Pancreas (tissue), 10 donors: ENCODE data around the gene RAD51B. TPM values are rescaled to one million over a fixed set of nuclear protein-coding genes. Genes with fewer than 3 reads are reported as not detected.

Experiments used
- ATAC-seq, 4 donors: fragments of 200-7000 bp; cut with Tn5 transposase; one replicate each; pipeline versions ENCODE4 v1.8.0 to v1.9.1; 2020; ENCODE audit warnings: mild to moderate bottlenecking in 4 of 4, moderate library complexity in 4 of 4
- DNase-seq, 6 donors: peaks; one replicate each; pipeline ENCODE4 v3.0.0-alpha.2; 2020
- FAIRE-seq: peaks from 2 replicates; lab custom pipeline; 2012; peaks lifted over from hg19 to GRCh38; lab: Jason Lieb, UNC
- H3K27ac ChIP-seq, 4 donors: fragments of 200-600 bp; sonication (generic); 1 replicate in 3 of 4; 2 replicates in 1 of 4; pipeline versions ENCODE4 v1.5.0 to v1.8.0; 2020
- H3K27me3 ChIP-seq, 4 donors: fragments of 200-600 bp; one replicate each; pipeline ENCODE4 v1.8.0; 2021
- H3K36me3 ChIP-seq, 3 donors: fragments of 200-600 bp; sonication (generic) in 1 of 3; one replicate each; pipeline versions ENCODE4 v1.5.0 to v1.8.0; 2020 to 2021
- H3K4me1 ChIP-seq, 3 donors: fragments of 200-600 bp; one replicate each; pipeline ENCODE4 v1.8.0; 2021
- H3K4me3 ChIP-seq, 4 donors: fragments of 200-600 bp; sonication (generic) in 2 of 4; one replicate each; pipeline versions ENCODE4 v1.5.0 to v1.8.0; 2020 to 2021
- H3K9me3 ChIP-seq, 4 donors: fragments of 200-600 bp; one replicate each; pipeline ENCODE4 v1.8.0; 2021
- CTCF ChIP-seq, 4 donors: fragments of 200-600 bp; sonication (generic) in 3 of 4; IDR thresholded peaks; one replicate each; pipeline versions ENCODE4 v1.5.0 to v1.8.0; 2021; ENCODE audit warnings: antibody characterized with exemption in 4 of 4
- WGBS, 2 donors: extraction: QIAGEN DNeasy Blood & Tissue Kit; methylation state at CpG; one replicate each; pipeline ENCODE4 v1.1.7; 2013; 5-methylcytosine and 5-hydroxymethylcytosine counted together
- intact Hi-C, 3 donors: fragments of 100-400 bp; cut with DNase I; formaldehyde crosslinking; loops; one replicate each; pipeline versions ENCODE4 v1.11.1 to v1.14.2; 2022
- polyA plus RNA-seq, 2 donors: library from polyadenylated mRNA; stranded (reverse); fragments of 200-250 nt; gene quantifications; one replicate each; pipeline ENCODE4 v1.2.3, GENCODE V29; 2013
- total RNA-seq, 6 donors: library from RNA; stranded (reverse); fragmentation: NEBNext Ultra II Directional in 4 of 6; extraction: Animal tissue kit (Norgen Biotek cat#: 25700) in 4 of 6; gene quantifications; one replicate each; pipeline versions ENCODE4 v1.2.1 to v1.2.4, GENCODE V29; 2021 to 2023
- donor health status: healthy with polysubstance abuse.
- donor health status: DM: no; HTN: no; CAD: no; lungs with moderate emphysema.
- donor health status: DM: no; HTN: no; CAD: no.
- donor health status: control.
- donor health status: control.
- donor health status: Bipolar disorder and iron deficiency.
- donor health status: DM: yes; HTN: yes; CAD: no.
- donor health status: DM: no; HTN: no; CAD: no.
- donor health status: DM: no; HTN: no; CAD: no.
- donor health status: DM: yes; HTN: yes; CAD: no.

Gene RAD51B
- total and polyA plus RNA-seq, 8 donors = 1.1 to 17.3 (median 5.8) TPM

- ATAC-seq = peak in 2 of 4 donors; percentile 9 to 42
- no peak for FAIRE-seq
- DNase-seq = no peak
- no peak for TF ChIP-seq CTCF (IDR thresholded peaks at IDR 0.05)
- intact Hi-C loops = no loop called here
- no peak overlapping the region for H3K27ac ChIP-seq
- H3K4me1 ChIP-seq = peaks cover 0 to 12% (median 0%) of the 10 kb centered on the region in 3 donors
- no peaks in the 10 kb centered on the region for H3K36me3 ChIP-seq
- no peaks in the 10 kb centered on the region for H3K27me3 ChIP-seq
- no peak overlapping the region for H3K4me3 ChIP-seq
- no peaks in the 10 kb centered on the region for H3K9me3 ChIP-seq
These were observed 589.8 kb downstream of the RAD51B start for GRCh38 chr14:68409387-68409786.

GRCh38 chr14:68412505-68413465 is 593.2 kb downstream of the RAD51B start:
- TF ChIP-seq CTCF (IDR thresholded peaks at IDR 0.05) = no peak
- DNase-seq (no peak), FAIRE-seq (no peak), ATAC-seq (no peak)
- no peak overlapping the region for H3K4me3 ChIP-seq
- no peaks in the 10 kb centered on the region for H3K9me3 ChIP-seq
- no peaks in the 10 kb centered on the region for H3K36me3 ChIP-seq
- H3K27ac ChIP-seq = no peak overlapping the region
- peaks cover 0 to 3% (median 0%) of the 10 kb centered on the region in 3 donors for H3K4me1 ChIP-seq
- intact Hi-C loops = no loop called here
- H3K27me3 ChIP-seq = no peaks in the 10 kb centered on the region
- WGBS, 2 donors = 73 to 76% methylated on average over 4 of the region's 4 CpGs

- 94 to 98% methylated on average over 3 of the region's 3 CpGs for WGBS, 2 donors
- Histone ChIP-seq H3K36me3 (no peaks in the 10 kb centered on the region), H3K9me3 (no peaks in the 10 kb centered on the region), H3K27ac (no peak overlapping the region), H3K4me1 (peaks cover 0 to 2% (median 0%) of the 10 kb centered on the region in 3 donors), H3K27me3 (no peaks in the 10 kb centered on the region), H3K4me3 (no peak overlapping the region)
- intact Hi-C loops = no loop called here
- TF ChIP-seq CTCF (IDR thresholded peaks at IDR 0.05) = no peak
- FAIRE-seq (no peak), ATAC-seq (no peak), DNase-seq (no peak)
These were observed 593.9 kb downstream of the RAD51B start for GRCh38 chr14:68413509-68413908.

GRCh38 chr14:68414121-68414520 is 594.5 kb downstream of the RAD51B start:
- no peak overlapping the region for H3K4me3 ChIP-seq
- TF ChIP-seq CTCF (IDR thresholded peaks at IDR 0.05) = no peak
- intact Hi-C loops = no loop called here
- no peaks in the 10 kb centered on the region for H3K27me3 ChIP-seq
- no peak overlapping the region for H3K27ac ChIP-seq
- ATAC-seq (no peak), FAIRE-seq (no peak), DNase-seq (no peak)
- WGBS, 2 donors = 93 to 95% methylated on average over 2 of the region's 2 CpGs
- no peaks in the 10 kb centered on the region for H3K36me3 ChIP-seq
- peaks cover 0 to 2% (median 0%) of the 10 kb centered on the region in 3 donors for H3K4me1 ChIP-seq
- H3K9me3 ChIP-seq = no peaks in the 10 kb centered on the region

GRCh38 chr14:68416171-68416570 is 596.6 kb downstream of the RAD51B start:
- intact Hi-C loops = no loop called here
- no peaks in the 10 kb centered on the region for H3K9me3 ChIP-seq
- no peak for TF ChIP-seq CTCF (IDR thresholded peaks at IDR 0.05)
- H3K4me3 ChIP-seq = no peak overlapping the region
- no peak overlapping the region for H3K27ac ChIP-seq
- H3K4me1 ChIP-seq = no peaks in the 10 kb centered on the region
- DNase-seq (no peak), ATAC-seq (no peak), FAIRE-seq (no peak)
- H3K27me3 ChIP-seq = no peaks in the 10 kb centered on the region
- WGBS, 2 donors = 82 to 94% methylated on average over 4 of the region's 4 CpGs
- no peaks in the 10 kb centered on the region for H3K36me3 ChIP-seq
